Fibroblast of skin of left quadriceps (primary cell): Measurements from ENCODE around the gene UGT1A3.

ENCODE experiments used
- DNase-seq, 2 experiments: peaks; one replicate each; pipeline ENCODE4 v3.0.0-alpha.2; 2013; ENCODE audit warnings: low read depth in 2 of 2

Gene UGT1A3

DNA sequence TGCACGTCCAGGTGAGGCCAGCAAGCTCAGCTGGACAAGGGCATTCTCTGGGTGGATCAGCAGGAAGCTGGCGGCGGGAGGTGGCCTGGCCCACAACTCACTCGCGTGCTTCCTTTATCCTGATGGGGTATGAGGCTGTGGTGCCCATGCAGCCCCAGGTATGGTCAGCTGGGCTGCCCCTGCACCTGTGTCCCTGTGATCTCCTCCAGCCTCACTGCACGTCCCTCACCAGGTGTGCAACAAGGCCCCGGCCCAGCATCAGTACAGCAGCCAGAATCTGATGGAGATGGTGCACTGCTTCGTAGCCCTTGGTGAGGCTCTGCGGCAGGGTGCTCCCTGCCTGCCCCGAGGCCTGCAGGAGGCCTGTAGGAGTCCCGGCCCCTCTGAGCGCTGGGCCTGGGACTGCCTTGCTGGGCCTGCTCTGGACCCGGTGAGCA lies 66.9 kb downstream of the UGT1A3 start:
- no peak for DNase-seq

DNA sequence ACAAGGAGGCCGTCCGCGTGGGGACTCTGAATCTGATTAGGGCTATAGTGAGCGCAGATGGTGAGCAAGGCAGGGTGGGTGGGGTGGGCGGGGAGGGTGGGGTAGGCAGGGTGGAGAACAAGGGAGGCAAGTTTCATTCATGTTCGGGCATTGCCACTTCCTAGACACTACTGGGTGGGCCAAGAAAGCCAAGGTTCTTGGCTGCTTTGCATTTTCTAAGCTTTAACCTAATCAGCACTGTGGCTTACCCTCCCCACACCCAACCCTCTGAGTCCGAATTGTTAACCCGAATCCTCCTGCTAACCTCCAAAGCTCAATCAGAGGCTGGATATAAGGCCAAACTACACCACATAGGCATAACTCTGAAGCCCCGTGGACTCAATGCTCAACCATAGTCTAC lies 67.4 kb downstream of the UGT1A3 start:
- DNase-seq = no peak

DNA sequence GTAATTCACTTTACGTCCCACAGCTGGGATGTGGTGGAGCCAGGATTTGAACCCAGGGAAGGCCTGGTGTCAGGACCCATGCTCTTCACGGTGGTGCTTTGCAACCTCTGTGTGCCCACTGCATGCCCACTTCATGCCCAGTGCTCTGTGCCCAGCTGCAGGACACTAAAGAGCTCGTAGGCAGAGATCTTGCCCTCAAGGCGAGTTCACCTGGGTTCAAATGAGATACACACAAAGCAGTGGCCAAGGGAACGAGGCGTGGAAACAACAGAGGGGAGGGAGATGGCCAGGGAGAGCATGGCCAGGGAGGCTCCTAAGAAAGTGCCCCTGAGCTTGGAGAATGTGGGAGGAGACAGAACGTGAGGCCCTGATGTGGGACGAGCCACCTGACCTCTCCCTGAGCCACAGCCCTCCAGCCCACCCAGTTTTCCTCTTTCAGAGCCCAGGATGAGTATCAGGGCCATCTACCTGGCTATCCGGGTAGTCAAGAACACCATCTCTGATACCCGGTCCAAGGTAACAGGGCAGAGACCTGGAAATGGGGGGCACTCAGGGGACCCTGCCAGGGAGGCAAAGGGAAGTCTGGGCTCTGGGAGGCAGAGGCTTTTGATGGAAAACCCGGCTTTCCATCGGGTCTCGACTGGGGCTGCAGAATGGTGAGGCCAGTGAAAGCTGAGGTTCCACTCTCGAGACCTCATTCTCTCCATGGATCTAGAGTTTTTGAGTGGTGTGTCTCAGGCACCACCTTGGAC lies 69.7 kb downstream of the UGT1A3 start:
- no peak for DNase-seq

DNA sequence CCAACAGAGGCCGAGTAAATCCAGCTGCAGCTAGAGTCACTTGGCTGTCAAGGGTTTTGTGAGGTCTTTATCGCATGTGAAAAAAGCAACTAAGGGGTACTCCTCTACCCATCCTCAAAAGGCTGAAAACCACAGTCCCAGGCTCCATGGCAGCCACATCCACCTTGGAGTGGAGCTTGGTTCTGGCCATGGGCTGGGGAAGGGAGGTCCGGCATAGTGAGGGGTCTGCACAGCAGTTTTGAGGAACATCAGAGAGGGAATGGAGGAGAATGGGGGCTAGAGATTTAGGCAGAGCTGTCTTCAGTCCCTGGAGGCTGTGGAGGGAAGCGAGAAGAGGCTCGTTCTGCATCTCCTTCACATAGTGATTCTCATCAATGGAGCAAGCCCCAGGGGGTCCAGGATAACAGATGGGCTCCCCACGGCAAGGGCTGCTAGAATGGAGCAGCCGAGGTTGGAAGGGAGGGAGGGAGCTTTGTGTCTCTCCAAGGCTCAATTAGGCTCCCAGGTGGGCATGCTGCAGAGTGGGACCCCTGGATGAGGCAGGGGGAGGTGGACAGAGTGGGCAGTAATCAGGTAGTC lies 70.3 kb downstream of the UGT1A3 start:
- no peak for DNase-seq

- DNase-seq = no peak
Observed at GRCh38 chr2:233799716-233800115, 70.9 kb downstream of the UGT1A3 start.

- no peak for DNase-seq
Observed at GRCh38 chr2:233800208-233800607, 71.4 kb downstream of the UGT1A3 start.

DNA sequence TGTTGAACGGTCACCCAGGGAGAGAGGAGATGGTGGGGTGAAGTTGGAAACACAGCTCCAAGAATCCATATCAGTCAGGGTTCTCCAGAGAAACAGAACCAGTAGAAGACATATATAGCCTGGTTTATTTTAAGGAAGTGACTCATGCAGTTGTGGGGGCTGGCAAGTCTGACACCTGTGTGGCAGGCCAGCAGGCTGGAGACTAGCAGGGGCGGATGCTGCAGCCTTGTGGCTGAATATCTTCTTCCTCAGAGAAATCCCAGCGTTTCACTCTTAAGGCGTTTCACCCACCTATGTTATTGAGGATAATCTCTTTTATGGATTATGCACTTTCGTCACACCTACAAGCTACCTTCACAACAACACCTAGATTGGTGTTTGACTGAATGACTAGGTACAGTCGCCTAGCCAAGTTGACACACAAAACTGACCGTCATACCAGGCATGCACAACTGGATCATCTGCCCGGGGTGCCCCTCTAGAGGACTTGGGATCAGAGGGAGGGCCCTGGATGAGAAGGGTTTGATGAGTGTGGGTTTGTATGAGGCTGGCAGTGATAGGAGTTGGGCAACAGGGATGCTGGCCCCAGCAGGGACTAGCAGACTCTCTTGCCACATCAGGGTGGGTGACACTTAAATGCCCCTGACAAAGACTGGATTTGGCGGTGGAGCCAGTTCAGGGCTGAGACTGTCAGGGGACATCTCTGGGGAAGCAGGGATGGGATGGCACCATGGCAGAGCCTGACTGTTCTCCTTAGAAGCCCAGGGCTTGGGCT lies 72.7 kb downstream of the UGT1A3 start:
- no peak for DNase-seq

DNA sequence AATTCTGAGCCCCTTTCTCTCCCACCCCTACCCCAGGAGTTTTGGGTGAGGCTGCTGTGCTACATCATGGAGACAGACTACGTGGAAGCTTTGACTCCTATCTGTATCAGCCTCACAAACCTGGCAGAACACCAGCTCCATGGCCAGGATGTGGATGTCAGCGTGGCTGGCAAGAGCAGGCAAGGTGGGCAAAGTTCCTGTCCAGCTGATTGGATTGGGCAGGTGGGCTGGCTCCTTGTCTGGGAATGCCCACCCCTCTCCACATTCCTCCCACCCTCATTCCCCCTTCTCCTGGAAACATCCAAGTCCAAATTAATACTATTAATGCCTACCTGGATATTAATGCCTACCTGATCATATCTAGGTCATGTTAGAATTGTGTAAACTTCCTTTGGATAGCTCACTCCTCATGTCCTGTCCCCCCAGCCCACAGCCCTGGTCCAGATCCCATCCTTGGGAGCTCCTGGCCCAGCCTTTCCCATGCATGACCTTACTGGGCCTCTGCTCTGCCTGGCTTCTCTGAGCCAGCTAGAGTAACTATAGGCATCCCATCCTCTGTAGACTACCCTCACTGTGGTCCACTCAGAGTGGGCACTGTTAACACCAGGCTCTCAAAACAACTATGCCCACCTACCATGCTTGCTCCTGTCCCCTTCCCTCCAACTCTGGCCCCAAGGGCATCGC lies 73.4 kb downstream of the UGT1A3 start:
- no peak for DNase-seq

DNA sequence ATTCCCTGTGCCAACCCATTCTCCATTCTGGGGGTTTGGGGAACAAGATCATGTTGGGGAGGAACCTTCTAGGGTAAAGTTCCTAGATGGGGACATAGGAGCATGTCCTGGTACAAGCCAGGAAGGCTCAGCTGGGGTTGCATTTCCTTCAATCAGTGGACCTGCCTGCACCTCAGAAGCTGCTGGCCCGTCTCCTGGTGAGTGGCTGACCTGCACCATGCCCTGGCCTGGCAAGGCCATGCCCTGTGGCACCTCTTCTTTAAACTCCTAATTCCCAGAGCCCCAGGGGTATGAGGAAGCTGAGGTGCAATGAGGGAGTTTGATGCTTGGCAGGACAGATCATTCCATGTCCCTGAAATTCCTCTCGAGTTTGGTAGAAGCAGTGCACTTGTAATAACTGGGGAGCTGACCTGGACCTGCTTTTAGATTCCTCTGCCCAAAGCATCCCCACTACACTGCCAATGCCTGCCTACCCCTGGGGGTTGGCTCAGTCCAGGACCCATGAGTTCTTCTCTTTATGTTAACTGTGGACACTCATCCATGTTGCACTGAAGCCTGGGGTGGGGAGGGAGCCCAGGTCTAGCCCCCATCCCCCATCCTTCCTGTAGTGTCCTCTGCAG lies 74.6 kb downstream of the UGT1A3 start:
- no peak for DNase-seq

DNA sequence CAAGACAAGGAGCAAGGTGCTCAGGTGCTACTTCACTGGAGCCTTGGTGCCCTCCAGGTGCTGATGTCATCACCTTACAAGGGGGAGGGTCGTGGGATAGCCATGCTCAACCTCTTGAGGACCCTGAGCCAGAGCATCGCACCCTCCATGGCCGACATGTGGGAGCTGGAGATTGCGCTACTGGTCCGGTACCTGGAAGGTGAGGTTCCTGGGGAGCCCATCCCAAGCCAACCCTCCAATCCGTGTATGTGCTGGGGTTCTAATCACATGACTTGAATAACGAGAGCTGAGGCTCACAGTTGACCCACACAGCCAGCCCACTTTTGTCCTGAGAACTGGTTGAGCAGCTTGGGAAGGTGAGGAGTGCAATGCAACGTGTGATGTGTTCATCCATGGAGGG lies 75.2 kb downstream of the UGT1A3 start:
- no peak for DNase-seq

DNA sequence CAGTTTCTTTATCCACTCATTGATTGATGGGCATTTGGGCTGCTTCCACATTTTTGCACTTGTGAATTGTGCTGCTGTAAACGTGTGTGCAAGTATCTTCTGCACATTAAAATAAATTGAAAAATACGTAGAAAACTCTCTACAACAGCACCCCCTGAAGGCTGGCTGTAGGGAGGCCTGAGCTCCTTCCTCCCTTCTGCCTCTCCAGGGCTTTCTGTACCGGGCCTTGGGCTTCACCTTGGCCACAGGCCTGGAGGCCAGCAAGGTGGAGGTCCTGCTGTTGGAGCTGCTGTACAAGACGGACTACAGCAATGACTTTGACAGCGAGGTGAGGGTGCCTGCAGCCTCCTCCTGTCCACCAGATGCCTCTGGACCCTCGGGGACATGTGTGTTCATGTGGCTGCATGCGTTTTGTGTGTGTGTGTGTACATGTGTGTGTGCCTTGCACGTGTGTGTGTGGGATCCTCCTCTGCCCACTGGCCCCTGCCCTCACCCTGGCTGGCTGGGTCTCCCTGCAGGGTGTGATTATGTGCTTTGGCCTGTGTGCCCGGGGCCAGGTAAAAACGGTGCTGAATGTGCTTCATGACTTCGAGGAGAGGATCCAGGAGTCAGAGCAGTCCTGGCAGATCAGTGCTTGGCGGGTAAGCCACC lies 78.5 kb downstream of the UGT1A3 start:
- no peak for DNase-seq

GRCh38 chr2:233807966-233808935 lies 79.4 kb downstream of the UGT1A3 start:
- no peak for DNase-seq

DNA sequence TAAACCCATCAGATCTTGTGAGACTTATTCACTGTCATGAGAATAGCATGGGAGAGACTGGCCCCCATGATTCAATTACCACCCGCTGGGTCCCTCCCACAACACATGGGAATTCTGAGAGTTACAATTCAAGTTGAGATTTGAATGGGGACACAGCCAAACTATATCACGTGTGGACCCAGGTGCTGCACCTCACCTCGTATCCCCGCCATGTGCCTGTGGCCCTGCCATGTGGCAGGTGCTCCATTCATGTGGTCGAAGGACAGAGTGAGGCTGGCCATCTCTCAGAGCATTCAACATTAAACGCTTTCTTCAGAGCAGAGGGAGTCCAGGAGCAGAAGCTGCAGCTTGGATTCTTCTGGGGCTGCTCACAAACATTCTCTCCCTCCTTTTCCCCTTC lies 81.5 kb downstream of the UGT1A3 start:
- no peak for DNase-seq

DNA sequence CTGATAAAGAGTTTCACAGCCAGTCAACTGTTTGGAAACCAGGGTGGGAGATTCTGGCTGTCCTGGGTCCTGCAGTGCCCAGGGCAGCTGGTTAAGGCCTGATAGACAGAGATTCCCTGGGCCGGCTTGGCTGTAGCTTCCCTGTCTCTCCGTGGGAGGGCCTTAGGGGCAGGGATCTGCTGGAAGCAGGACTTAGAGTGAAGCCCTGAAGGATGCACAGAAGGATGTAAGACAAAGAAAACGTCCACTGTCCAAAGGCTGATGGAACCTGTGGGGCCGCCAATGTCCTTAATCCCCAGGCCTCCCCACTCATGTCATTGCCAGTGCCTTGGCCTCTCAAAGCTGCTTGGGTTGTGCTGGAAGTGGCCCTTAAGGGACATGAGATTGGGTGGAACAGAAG lies 82.2 kb downstream of the UGT1A3 start:
- DNase-seq = no peak

DNA sequence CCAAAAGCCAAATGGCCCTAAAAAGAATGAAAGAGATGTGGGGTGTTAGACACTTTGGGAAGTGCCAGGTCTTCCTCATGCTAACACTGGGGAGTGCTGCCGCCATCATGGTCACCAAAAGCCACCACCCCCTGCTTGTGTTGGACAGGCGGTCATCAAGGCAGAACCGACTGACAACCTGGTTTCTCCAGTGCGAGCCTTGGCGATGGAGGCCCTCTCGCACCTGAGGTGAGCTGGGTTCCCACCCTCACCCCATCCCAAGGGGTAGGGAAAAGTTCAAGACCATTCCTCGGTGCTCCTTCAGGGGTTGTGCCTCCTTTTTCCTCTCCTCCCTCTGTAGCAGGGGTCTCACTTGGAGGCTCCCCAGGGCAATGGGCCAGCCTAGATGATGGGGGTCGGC lies 82.9 kb downstream of the UGT1A3 start:
- no peak for DNase-seq

GRCh38 chr2:233813236-233814055 lies 84.6 kb downstream of the UGT1A3 start:
- DNase-seq = no peak

GRCh38 chr2:233814056-233814835 lies 85.4 kb downstream of the UGT1A3 start:
- no peak for DNase-seq

- DNase-seq = no peak
Observed at GRCh38 chr2:233815861-233816260, 87.0 kb downstream of the UGT1A3 start.

- DNase-seq = no peak
Observed at GRCh38 chr2:233816334-233816733, 87.5 kb downstream of the UGT1A3 start.
